ENCODE results near the gene C1R. TPM values are rescaled to one million over a fixed set of nuclear protein-coding genes. Genes with fewer than 3 reads are reported as not detected.

C1R gene
- total and polyA plus RNA-seq, 2 of the 8 experiments (the other 6 are each of a cell fraction or from before 2014, with no cell fraction given) = 6.9 to 16.3 TPM

- Histone ChIP-seq H4K91ac (replicated peaks; ENCODE audit: insufficient read length, low read length) (no peak overlapping the region), H2BK12ac (ENCODE audit: low read depth, low read length) (no peak overlapping the region), H2BK20ac (ENCODE audit: low read length) (no peak overlapping the region), H3K36me3 (ENCODE audit: control insufficient read depth in 2 of 4, insufficient read depth in 4 of 4, low read length in 3 of 4) (peaks cover 0 to 5% (median 1%) of the 10 kb centered on the region in 4 experiments; a peak in 2 of 8 replicates), H2AFZ (ENCODE audit: low read length) (no peak overlapping the region), H3K9ac (replicated peaks in 1 of 4; ENCODE audit: extremely low read depth in 1 of 4, low read depth in 3 of 4, low read length in 3 of 4) (no peak overlapping the region), H3K23ac (ENCODE audit: insufficient read length) (no peak overlapping the region), H3K14ac (ENCODE audit: insufficient read length) (no peak overlapping the region), H3K79me2 (ENCODE audit: control insufficient read depth in 1 of 2, insufficient read depth in 2 of 2, low read length in 2 of 2) (no peaks in the 10 kb centered on the region), H2BK5ac (ENCODE audit: low read depth, low read length) (no peak overlapping the region), H3K4me3 (ENCODE audit: extremely low read depth in 1 of 4, insufficient read depth in 2 of 4, low read depth in 3 of 4, low read length in 4 of 4) (no peak overlapping the region), H2AK5ac (ENCODE audit: low read depth, low read length) (no peak overlapping the region), H3K4me1 (replicated peaks in 1 of 4; ENCODE audit: control insufficient read depth in 3 of 4, insufficient read depth in 4 of 4, low read length in 3 of 4) (no peaks in the 10 kb centered on the region), H2BK15ac (ENCODE audit: low read length) (no peak overlapping the region), H4K20me1 (replicated peaks in 1 of 2; ENCODE audit: control insufficient read depth in 1 of 2, insufficient read depth in 2 of 2, low read length in 2 of 2) (peaks cover 0 to 8% of the 10 kb centered on the region in 2 experiments), H4K5ac (ENCODE audit: insufficient read length, low read depth, low read length) (no peak overlapping the region), H3K23me2 (ENCODE audit: low read depth, low read length) (peaks cover 9% of the 10 kb centered on the region; the same call in 1 of the 2 replicates), H3K79me1 (ENCODE audit: low read depth, low read length) (no peaks in the 10 kb centered on the region), H3K27ac (ENCODE audit: low read depth, low read length) (no peak overlapping the region), H3K4ac (replicated peaks; ENCODE audit: insufficient read length, low read depth, low read length) (no peak overlapping the region), H3K4me2 (ENCODE audit: insufficient read depth in 1 of 2, low read depth in 2 of 2, low read length in 2 of 2) (no peak overlapping the region), H4K8ac (ENCODE audit: extremely low read depth, insufficient read depth, low read length) (no peak overlapping the region), H3K9me3 (ENCODE audit: insufficient read depth in 2 of 2, low read depth in 1 of 2, low read length in 1 of 2) (peaks cover 0 to 3% of the 10 kb centered on the region in 2 experiments; a peak in 1 of 4 replicates), H3K18ac (ENCODE audit: extremely low read depth, low read length) (no peak overlapping the region), H3K56ac (replicated peaks; ENCODE audit: insufficient read length, low read depth, low read length) (no peak overlapping the region), H2BK120ac (replicated peaks; ENCODE audit: low read depth, low read length) (no peak overlapping the region), H3K27me3 (replicated peaks in 1 of 4; ENCODE audit: control insufficient read depth in 3 of 4, extremely low read depth in 1 of 4, insufficient read depth in 3 of 4, low read length in 3 of 4) (no peaks in the 10 kb centered on the region)
- FAIRE-seq (no peak), DNase-seq (ENCODE audit: low read depth in 1 of 2, low spot score in 2 of 2) (no peak)
- POLR2A ChIA-PET (ENCODE audit: partially characterized antibody) = interaction anchor here (0.8 to 1.2 kb wide), 3 partner anchors 11 to 28 kb away, joined by 3 read pairs; no protein-coding TSS in a partner anchor
- CTCF ChIA-PET (ENCODE audit: partially characterized antibody) = interaction anchor here (0.7 to 2.9 kb wide), 4 partner anchors 10 to 102 kb away, joined by 3 to 20 read pairs (median 6); no protein-coding TSS in a partner anchor
- TF ChIP-seq HDAC6 (IDR thresholded peaks at IDR 0.05; ENCODE audit: low read depth, low read length) = no peak
- TF ChIP-seq SUZ12 (IDR thresholded peaks at IDR 0.05; ENCODE audit: low read length) = no peak
- no peak for TF ChIP-seq SP1 (IDR thresholded peaks at IDR 0.05; ENCODE audit: low read depth, low read length)
- no peak for TF ChIP-seq CBX8 (IDR thresholded peaks at IDR 0.05; ENCODE audit: borderline replicate concordance, low read depth, low read length)
- TF ChIP-seq MAFK (IDR thresholded peaks at IDR 0.05; ENCODE audit: low read depth, low read length) = no peak
- no peak for TF ChIP-seq RAD21 (IDR thresholded peaks at IDR 0.05 in 1 of 2, conservative IDR thresholded peaks at IDR 0.05 in 1 of 2; ENCODE audit: low read depth in 2 of 2, low read length in 2 of 2)
- TF ChIP-seq JUN (IDR thresholded peaks at IDR 0.05; ENCODE audit: low read depth, low read length) = no peak
- TF ChIP-seq USF2 (IDR thresholded peaks at IDR 0.05; ENCODE audit: low read length) = no peak
- TF ChIP-seq SIX5 (IDR thresholded peaks at IDR 0.05; ENCODE audit: low read depth, low read length) = no peak
- TF ChIP-seq POU5F1 (IDR thresholded peaks at IDR 0.05; ENCODE audit: low read depth, low read length) = no peak
- no peak for TF ChIP-seq CHD1 (IDR thresholded peaks at IDR 0.05; ENCODE audit: low read depth, low read length)
- TF ChIP-seq JUND (IDR thresholded peaks at IDR 0.05; ENCODE audit: low read length) = no peak
- no peak for TF ChIP-seq RFX5 (IDR thresholded peaks at IDR 0.05; ENCODE audit: borderline replicate concordance, low read depth, low read length)
- no peak for TF ChIP-seq CBX5 (IDR thresholded peaks at IDR 0.05; ENCODE audit: low read depth, low read length)
- no peak for TF ChIP-seq CEBPB (IDR thresholded peaks at IDR 0.05; ENCODE audit: low read depth, low read length)
- TF ChIP-seq KDM5A (IDR thresholded peaks at IDR 0.05; ENCODE audit: low read length) = no peak
Measured at GRCh38 chr12:7079826-7080125, 12.5 kb downstream of the C1R start.
